Measurements from ENCODE around the gene NSMF. TPM values are rescaled to one million over a fixed set of nuclear protein-coding genes. Genes with fewer than 3 reads are reported as not detected.

NSMF gene
- total RNA-seq, 1 donor from 2014 or later: 23.9 TPM

DNA sequence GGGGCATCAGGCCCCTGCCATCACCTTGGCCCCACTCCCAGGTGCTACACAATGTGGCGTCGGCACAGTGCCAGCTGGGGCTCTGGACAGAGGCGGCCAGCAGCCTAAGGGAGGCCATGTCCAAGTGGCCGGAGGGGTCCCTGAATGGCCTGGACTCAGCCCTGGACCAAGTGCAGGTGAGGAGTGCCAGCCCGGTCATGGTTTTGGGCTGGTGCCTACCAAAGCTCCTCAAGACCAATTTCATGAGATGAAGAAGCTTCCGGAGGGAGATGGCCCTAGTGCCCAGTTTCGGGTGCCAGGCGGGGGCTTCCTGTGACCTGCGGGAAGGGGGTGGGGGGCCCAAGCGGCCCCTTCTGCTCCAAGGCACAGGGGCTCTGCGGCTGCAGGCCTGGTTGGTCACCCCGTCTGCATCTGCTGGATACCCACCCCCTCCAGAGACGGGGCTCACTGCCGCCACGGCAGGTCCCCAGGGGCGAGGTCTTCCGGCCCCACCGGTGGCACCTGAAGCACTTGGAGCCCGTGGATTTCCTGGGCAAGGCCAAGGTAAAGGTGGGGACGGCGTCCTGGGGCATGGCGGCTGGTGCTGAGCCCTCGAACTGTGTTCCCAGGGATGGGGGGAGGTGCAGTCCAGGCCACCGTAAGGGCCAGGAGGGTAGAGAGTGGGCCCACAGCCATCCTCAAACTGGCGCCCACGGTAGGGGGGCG lies 30.1 kb downstream of the NSMF start:
- Histone ChIP-seq H3K4me1 (no peaks in the 10 kb centered on the region), H3K36me3 (no peaks in the 10 kb centered on the region), H3K27ac (no peak overlapping the region), H3K9me3 (no peaks in the 10 kb centered on the region), H3K27me3 (no peaks in the 10 kb centered on the region), H3K4me3 (no peak overlapping the region)
- DNase-seq (peak; percentile 63), ATAC-seq (no peak)
- intact Hi-C loops (cut with DNase I): no loop called here
- TF ChIP-seq CTCF (IDR thresholded peaks at IDR 0.05): no peak

- Histone ChIP-seq H3K9me3 (no peaks in the 10 kb centered on the region), H3K27ac (no peak overlapping the region), H3K4me1 (no peaks in the 10 kb centered on the region), H3K36me3 (no peaks in the 10 kb centered on the region), H3K4me3 (no peak overlapping the region), H3K27me3 (no peaks in the 10 kb centered on the region)
- intact Hi-C loops (cut with DNase I): no loop called here
- ATAC-seq (no peak), DNase-seq (peak; percentile 58)
- no peak for TF ChIP-seq CTCF (IDR thresholded peaks at IDR 0.05)
Measured at GRCh38 chr9:137428311-137428630, 30.9 kb downstream of the NSMF start.

DNA sequence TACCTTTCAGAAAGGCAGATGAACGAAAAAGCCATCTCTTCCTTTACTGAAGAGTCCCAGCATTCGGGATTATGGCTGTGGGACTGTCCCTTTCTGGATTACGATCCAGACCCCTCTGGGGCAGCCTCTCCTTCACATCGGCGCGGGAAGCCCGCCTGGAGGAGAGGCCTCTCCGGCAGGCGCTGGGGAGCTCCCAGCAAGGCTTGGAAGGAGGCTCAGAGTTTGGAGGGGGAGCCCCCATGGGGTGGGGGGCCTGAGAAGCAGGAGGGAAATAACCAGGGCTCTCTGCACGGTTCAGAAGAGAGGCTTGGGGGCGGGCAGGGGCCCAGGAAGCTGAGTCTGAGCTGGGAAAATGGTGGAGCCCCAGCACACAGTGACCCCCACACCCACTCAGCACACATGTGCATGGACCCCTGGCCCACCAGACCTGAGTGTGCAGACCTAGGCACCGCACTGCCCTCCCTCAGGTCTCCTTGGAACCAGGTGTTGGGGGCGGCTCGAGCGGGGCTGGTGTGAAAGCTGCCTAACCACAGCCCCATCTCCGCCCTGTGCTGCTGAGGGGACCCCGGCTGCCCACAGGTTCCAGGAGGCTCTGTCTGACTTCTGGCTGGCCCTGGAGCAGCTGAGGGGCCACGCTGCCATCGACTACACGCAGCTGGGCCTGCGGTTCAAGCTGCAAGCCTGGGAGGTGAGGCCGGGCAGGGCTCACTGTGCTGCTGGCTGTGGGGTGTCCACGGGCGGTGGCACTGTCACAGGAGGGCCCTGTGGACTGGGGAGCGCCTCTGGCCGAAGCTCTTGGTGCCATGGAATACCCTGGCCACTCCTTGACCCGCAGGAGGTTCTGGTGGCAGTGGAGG lies 31.5 kb downstream of the NSMF start:
- Histone ChIP-seq H3K27me3 (no peaks in the 10 kb centered on the region), H3K9me3 (no peaks in the 10 kb centered on the region), H3K4me3 (no peak overlapping the region), H3K27ac (no peak overlapping the region), H3K4me1 (no peaks in the 10 kb centered on the region), H3K36me3 (no peaks in the 10 kb centered on the region)
- ATAC-seq (no peak), DNase-seq (peak; percentile 58)
- TF ChIP-seq CTCF (IDR thresholded peaks at IDR 0.05): no peak
- intact Hi-C loops (cut with DNase I): no loop called here

DNA sequence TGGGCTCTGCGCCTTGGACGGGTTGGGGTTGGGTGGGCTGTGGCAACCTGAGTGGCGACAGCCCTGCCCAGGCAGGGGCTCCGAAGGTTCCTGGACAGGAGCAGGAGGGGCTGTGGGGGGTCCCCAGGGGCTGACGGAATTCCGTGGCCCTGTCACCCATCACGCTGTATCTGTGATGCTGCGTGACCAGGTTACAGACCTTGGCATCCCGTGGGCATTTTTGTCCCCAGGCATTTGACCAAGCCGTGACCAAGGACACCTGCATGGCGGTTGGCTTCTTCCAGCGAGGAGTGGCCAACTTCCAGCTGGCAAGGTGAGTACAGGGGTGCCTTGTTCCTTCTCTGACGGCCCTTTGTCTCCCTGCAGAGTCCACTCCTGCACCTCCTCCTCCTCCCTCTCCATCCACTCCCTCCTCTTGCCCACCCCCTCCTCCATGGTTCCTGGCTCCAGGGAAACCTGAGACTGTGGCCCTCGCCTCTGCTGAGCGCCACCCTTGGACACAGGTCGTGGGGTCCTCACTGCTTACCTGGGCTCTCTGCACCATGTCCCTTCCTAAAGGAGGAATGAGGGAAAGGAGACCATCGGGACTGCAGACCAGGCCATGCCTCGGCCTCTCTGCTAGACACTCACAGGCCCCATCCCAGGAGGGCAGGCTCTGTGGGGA lies 33.0 kb downstream of the NSMF start:
- Histone ChIP-seq H3K36me3 (no peaks in the 10 kb centered on the region), H3K27me3 (no peaks in the 10 kb centered on the region), H3K27ac (no peak overlapping the region), H3K4me1 (peaks cover 12% of the 10 kb centered on the region), H3K9me3 (no peaks in the 10 kb centered on the region), H3K4me3 (no peak overlapping the region)
- DNase-seq (peak; percentile 56), ATAC-seq (no peak)
- intact Hi-C loops (cut with DNase I): no loop called here
- no peak for TF ChIP-seq CTCF (IDR thresholded peaks at IDR 0.05)

DNA sequence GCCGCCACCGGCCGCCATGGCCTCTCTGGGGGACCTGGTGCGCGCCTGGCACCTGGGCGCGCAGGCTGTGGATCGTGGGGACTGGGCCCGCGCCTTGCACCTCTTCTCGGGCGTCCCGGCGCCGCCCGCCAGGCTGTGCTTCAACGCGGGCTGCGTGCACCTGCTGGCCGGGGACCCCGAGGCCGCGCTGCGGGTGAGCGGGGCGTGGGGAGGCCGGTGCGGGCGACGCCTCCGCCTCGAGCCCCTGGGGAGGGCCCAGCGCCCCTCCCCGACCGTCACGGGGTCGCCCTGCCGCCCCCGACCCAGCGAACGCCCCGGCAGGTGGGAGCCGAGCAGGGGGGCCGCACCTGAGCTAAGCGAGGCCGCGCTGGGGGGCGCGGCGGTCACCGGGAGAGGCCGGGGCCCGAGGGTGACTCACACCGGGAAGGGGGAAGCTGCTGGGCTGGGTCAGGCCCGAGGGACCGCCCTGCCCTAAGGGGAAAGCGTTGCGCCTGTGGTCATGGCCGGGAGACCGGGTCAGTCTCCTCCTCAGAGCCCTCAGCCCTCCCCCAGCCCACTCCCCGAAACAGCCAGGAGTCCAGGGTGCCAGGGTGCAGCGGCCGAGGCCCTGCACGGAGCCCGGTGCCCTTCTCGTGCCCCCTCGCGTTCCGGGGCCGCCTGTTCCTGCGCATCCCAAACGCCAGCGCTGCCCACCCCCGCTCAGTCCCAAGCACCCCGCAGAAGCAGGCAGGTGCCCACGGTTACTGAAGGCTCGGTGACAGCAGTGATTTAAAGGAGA lies 35.4 kb downstream of the NSMF start:
- Histone ChIP-seq H3K9me3 (no peaks in the 10 kb centered on the region), H3K36me3 (no peaks in the 10 kb centered on the region), H3K4me1 (peaks cover 13% of the 10 kb centered on the region), H3K4me3 (peak overlapping the region; percentile 88), H3K27me3 (no peaks in the 10 kb centered on the region), H3K27ac (peak overlapping the region; percentile 73)
- intact Hi-C loops (cut with DNase I): no loop called here
- DNase-seq (peak; percentile 79), ATAC-seq (peak; percentile 55)
- TF ChIP-seq CTCF (IDR thresholded peaks at IDR 0.05): peak; percentile 5

All from upper lobe of right lung (tissue), 1 donor.